Endothelial cell of umbilical vein (primary cell): Measurements from ENCODE around the gene UQCRC1. TPM values are rescaled to one million over a fixed set of nuclear protein-coding genes. Genes with fewer than 3 reads are reported as not detected.

Experiments used
- BruUV-seq: library from RNA; stranded (reverse); fragments of 400-500 nt; replicated peaks from 2 replicates; lab custom pipeline; 2021; lab: Mats Ljungman, UMichigan
- CTCF ChIA-PET: fragments of 300-600, 350-600 bp; sonication (Branson Sonifier 250); formaldehyde crosslinking; loops from one replicate; lab custom pipeline; 2021; ENCODE audit warnings: antibody characterized with exemption, inconsistent platforms; lab: Charles Lee
- POLR2A ChIA-PET: fragments of 300-600, 350-600 bp; sonication (Branson Sonifier 250); formaldehyde crosslinking; loops from one replicate; lab custom pipeline; 2021; ENCODE audit warnings: antibody characterized with exemption, inconsistent platforms; lab: Charles Lee
- DNase-seq: peaks from one replicate; pipeline ENCODE4 v3.0.0-alpha.2; 2011; ENCODE audit warnings: low read depth, low spot score
- FAIRE-seq: peaks from 2 replicates; lab custom pipeline; 2011; peaks lifted over from hg19 to GRCh38; lab: Jason Lieb, UNC
- H2AFZ ChIP-seq: 2 replicates; pipeline ENCODE4 v1.6.0; 2012; ENCODE audit warnings: low read depth, low read length, control low read depth, inconsistent platforms
- H3K27ac ChIP-seq: 2 replicates; pipeline ENCODE4 v1.5.1; 2011; ENCODE audit warnings: low read depth, mild to moderate bottlenecking, control low read depth, low read length, moderate library complexity; ENCODE audit not compliant: insufficient read depth
- H3K27me3 ChIP-seq, 2 experiments: 2 replicates each; pipeline versions ENCODE4 v1.6.0 to v1.6.1; 2011; ENCODE audit warnings: low read length in 2 of 2, mixed read lengths in 1 of 2; ENCODE audit not compliant: control insufficient read depth in 2 of 2, insufficient read depth in 2 of 2
- H3K36me3 ChIP-seq, 2 experiments: 2 replicates in 1 of 2; 3 replicates in 1 of 2; pipeline ENCODE4 v1.5.1; 2011; ENCODE audit warnings: low read length in 2 of 2, mild to moderate bottlenecking in 1 of 2, moderate library complexity in 1 of 2; ENCODE audit not compliant: control insufficient read depth in 2 of 2, insufficient read depth in 2 of 2; ENCODE audit errors: extremely low read depth in 1 of 2
- H3K4me1 ChIP-seq: 3 replicates; pipeline ENCODE4 v1.5.1; 2011; ENCODE audit warnings: mild to moderate bottlenecking, low read length; ENCODE audit not compliant: control insufficient read depth, insufficient read depth; ENCODE audit errors: extremely low read depth
- H3K4me2 ChIP-seq: 2 replicates; pipeline ENCODE4 v1.6.1; 2011; ENCODE audit warnings: low read length, control low read depth, mixed read lengths; ENCODE audit not compliant: insufficient read depth
- H3K4me3 ChIP-seq, 3 experiments: fragments of 200-600 bp in 1 of 3; sonication (generic), shearing (Covaris generic) in 1 of 3; replicated peaks in 1 of 3; 2 replicates each; pipeline ENCODE4 v1.5.1; 2011 to 2016; ENCODE audit warnings: control low read depth in 3 of 3, low read length in 3 of 3, mild to moderate bottlenecking in 2 of 3, inconsistent platforms in 1 of 3, low read depth in 1 of 3, moderate library complexity in 1 of 3; ENCODE audit not compliant: insufficient read depth in 1 of 3
- H3K79me2 ChIP-seq: 2 replicates; pipeline ENCODE4 v1.6.0; 2012; ENCODE audit warnings: low read length, inconsistent platforms; ENCODE audit not compliant: control insufficient read depth, insufficient read depth
- H3K9ac ChIP-seq: replicated peaks from 2 replicates; pipeline ENCODE3; 2011; ENCODE audit warnings: low read length, control low read depth; ENCODE audit not compliant: insufficient read depth; ENCODE audit errors: extremely low read depth
- H3K9me1 ChIP-seq: replicated peaks from 3 replicates; pipeline ENCODE4 v1.6.0; 2011; ENCODE audit warnings: mild to moderate bottlenecking, low read length; ENCODE audit not compliant: control insufficient read depth, insufficient read depth; ENCODE audit errors: extremely low read depth
- H3K9me3 ChIP-seq: replicated peaks from 2 replicates; pipeline ENCODE4 v1.5.1; 2012; ENCODE audit warnings: low read length, inconsistent platforms; ENCODE audit not compliant: control insufficient read depth, insufficient read depth
- H4K20me1 ChIP-seq: replicated peaks from 2 replicates; pipeline ENCODE3; 2011; ENCODE audit warnings: mild to moderate bottlenecking, low read length; ENCODE audit not compliant: control insufficient read depth, insufficient read depth; ENCODE audit errors: extremely low read depth
- CTCF ChIP-seq, 2 donors: IDR thresholded peaks; 1 replicate in 1 of 2; 2 replicates in 1 of 2; pipeline ENCODE4 v1.5.1; 2011; ENCODE audit warnings: low read length in 2 of 2, mild to moderate bottlenecking in 2 of 2, moderate library complexity in 2 of 2, control low read depth in 1 of 2, inconsistent platforms in 1 of 2, low read depth in 1 of 2; ENCODE audit not compliant: insufficient read depth in 1 of 2; ENCODE audit errors: extremely low read depth in 1 of 2
- EZH2 ChIP-seq: IDR thresholded peaks from 2 replicates; pipeline ENCODE4 v1.6.1; 2012; ENCODE audit warnings: borderline replicate concordance, low read depth, mild to moderate bottlenecking, moderate library complexity, low read length, inconsistent platforms; ENCODE audit not compliant: severe bottlenecking
- FOS ChIP-seq: IDR thresholded peaks from 2 replicates; pipeline ENCODE4 v1.6.1; 2011; ENCODE audit warnings: mild to moderate bottlenecking, low read length, moderate library complexity, borderline replicate concordance; ENCODE audit not compliant: insufficient read depth
- GATA2 ChIP-seq: IDR thresholded peaks from 2 replicates; pipeline ENCODE4 v1.7.0; 2011; ENCODE audit warnings: low read depth, mild to moderate bottlenecking, moderate library complexity, mixed read lengths, low read length; ENCODE audit not compliant: insufficient read length, insufficient read depth
- JUN ChIP-seq: IDR thresholded peaks from 2 replicates; pipeline ENCODE4 v1.6.1; 2011; ENCODE audit warnings: borderline replicate concordance, low read depth; ENCODE audit not compliant: insufficient read length, insufficient read depth
- dilution Hi-C: fragments of 300-500 bp; cut with MboI; formaldehyde crosslinking; loops from one replicate; pipeline ENCODE4 v1.15.0; 2019; ENCODE audit warnings: low sequenced_read_pairs; ENCODE audit not compliant: extremely low pct_ligation_motif_present
- intact Hi-C: fragments of 100-400 bp; cut with micrococcal nuclease; formaldehyde crosslinking; loops from one replicate; pipeline ENCODE4 v1.10.0; 2022
- polyA plus RNA-seq, 4 experiments: library from polyadenylated mRNA; depleted of rRNA in 3 of 4; stranded (reverse) in 3 of 4; unstranded in 1 of 4; fragments of >200 nt; gene quantifications; 2 replicates each; pipeline versions ENCODE4 v1.2.1 to v1.2.3, GENCODE V29; 2011 to 2012; ENCODE audit warnings: missing spikeins in 1 of 4
- total RNA-seq: library from RNA; stranded (reverse); gene quantifications from 2 replicates; pipeline ENCODE4 v1.2.3, GENCODE V29; 2021

The UQCRC1 gene
- total and polyA plus RNA-seq, 2 donors (not counting 3 experiments of a cell fraction or from before 2014, with no cell fraction given): 184 to 427 TPM

- POLR2A ChIA-PET: no interaction called here
- dilution Hi-C loops: no loop called here
- no peak for FAIRE-seq
Observed at GRCh38 chr3:48607519-48607918, 1.9 kb downstream of the UQCRC1 start.

More at GRCh38 chr3:48607519-48607918, 1.9 kb downstream of the UQCRC1 start:
- no peak overlapping the region for H2AFZ ChIP-seq
- peaks cover 13% of the 10 kb centered on the region for H3K79me2 ChIP-seq
- H4K20me1 ChIP-seq: no peaks in the 10 kb centered on the region
- CTCF ChIA-PET: no interaction called here
- intact Hi-C loops: no loop called here
- H3K4me1 ChIP-seq: peaks cover 6% of the 10 kb centered on the region
- no peaks in the 10 kb centered on the region for H3K9me3 ChIP-seq
- no peak overlapping the region for H3K27ac ChIP-seq
- no peak overlapping the region for H3K9ac ChIP-seq
- no peaks in the 10 kb centered on the region for H3K9me1 ChIP-seq
- no TSS peak for BruUV-seq
- peaks cover 9 to 32% of the 10 kb centered on the region in 2 experiments for H3K36me3 ChIP-seq
- H3K4me2 ChIP-seq: no peak overlapping the region
- TF ChIP-seq EZH2 (no peak), GATA2 (no peak), CTCF (IDR thresholded peaks at IDR 0.05; ENCODE audit: extremely low read depth in 1 of 2, insufficient read depth in 1 of 2, low read depth in 1 of 2, low read length in 2 of 2) (no peak), JUN (no peak), FOS (no peak)
- no peak for DNase-seq
- H3K27me3 ChIP-seq: no peaks in the 10 kb centered on the region
- no peak overlapping the region for H3K4me3 ChIP-seq
